Activated CD4-positive, alpha-beta T cell treated with anti-CD3 and anti-CD28 coated beads, Interleukin-2, amount 10 ng/mL, durations not matched to agents 24 days and 14 days (primary cell): ENCODE results near the gene NUTM2F. TPM values are rescaled to one million over a fixed set of nuclear protein-coding genes. Genes with fewer than 3 reads are reported as not detected.
"Not testable (repeated sequence)": the region's sequence is repeated elsewhere in the genome, so short reads cannot be mapped to it uniquely, and the experiment has no call there.

Source experiments
- DNase-seq: peaks from one replicate; pipeline ENCODE4 v3.0.0; 2022
- H3K27ac Mint-ChIP-seq: one replicate; pipeline ENCODE4 v1.8.0; 2022; ENCODE audit warnings: mild to moderate bottlenecking, mixed read lengths
- H3K27me3 Mint-ChIP-seq: one replicate; pipeline ENCODE4 v1.8.0; 2022; ENCODE audit warnings: mixed read lengths
- H3K36me3 Mint-ChIP-seq: one replicate; pipeline ENCODE4 v1.8.0; 2022; ENCODE audit warnings: low read depth, mild to moderate bottlenecking, mixed read lengths
- H3K4me1 Mint-ChIP-seq: one replicate; pipeline ENCODE4 v1.8.0; 2021; ENCODE audit warnings: mixed read lengths
- H3K4me3 Mint-ChIP-seq: one replicate; pipeline ENCODE4 v1.8.0; 2022; ENCODE audit warnings: mild to moderate bottlenecking, moderate library complexity, mixed read lengths
- H3K9me3 Mint-ChIP-seq: one replicate; pipeline ENCODE4 v1.8.0; 2021; ENCODE audit warnings: mixed read lengths
- intact Hi-C: fragments of 100-400 bp; cut with micrococcal nuclease; formaldehyde crosslinking; loops from one replicate; pipeline ENCODE4 v1.15.1; 2023
- total RNA-seq: library from RNA; stranded (reverse); gene quantifications from 2 replicates; pipeline ENCODE4 v1.2.3, GENCODE V29; 2022

The NUTM2F gene
- total RNA-seq, 1 donor from 2014 or later, result not detected

- H3K36me3 Mint-ChIP-seq, result peaks cover 47% of the 10 kb centered on the region
- peaks cover 3% of the 10 kb centered on the region for H3K9me3 Mint-ChIP-seq
- H3K27me3 Mint-ChIP-seq, result no peaks in the 10 kb centered on the region
- intact Hi-C loops, result no loop called here
- H3K4me1 Mint-ChIP-seq, result no peaks in the 10 kb centered on the region
- H3K27ac Mint-ChIP-seq, result no peak overlapping the region
- no peak for DNase-seq
- no peak overlapping the region for H3K4me3 Mint-ChIP-seq
These were observed 40.4 kb downstream of the NUTM2F start for GRCh38 chr9:94287877-94288513.

DNA sequence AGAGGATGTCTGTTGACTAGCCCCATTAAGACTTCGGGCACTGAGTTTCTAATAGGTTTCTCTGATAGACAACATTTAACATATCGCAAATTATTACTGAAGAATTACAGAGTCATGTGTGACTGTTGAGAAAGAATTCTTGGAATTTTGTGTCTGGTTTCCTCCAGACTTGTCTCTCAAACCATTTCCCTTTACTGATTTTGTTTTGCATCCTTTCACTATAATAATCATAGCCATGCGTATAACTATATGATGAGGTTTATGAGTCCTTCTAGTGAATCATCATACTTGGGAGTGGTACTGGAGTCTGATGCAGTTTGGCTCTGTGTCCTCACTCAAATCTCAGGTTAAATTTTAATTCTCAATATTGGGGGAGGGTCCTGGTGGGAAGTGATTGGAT is 42.3 kb downstream of the NUTM2F start:
- H3K9me3 Mint-ChIP-seq, result peaks cover under 1% of the 10 kb centered on the region
- H3K4me3 Mint-ChIP-seq, result no peak overlapping the region
- H3K27me3 Mint-ChIP-seq, result no peaks in the 10 kb centered on the region
- intact Hi-C loops, result no loop called here
- no peak for DNase-seq
- H3K4me1 Mint-ChIP-seq, result no peaks in the 10 kb centered on the region
- peaks cover 48% of the 10 kb centered on the region for H3K36me3 Mint-ChIP-seq
- H3K27ac Mint-ChIP-seq, result no peak overlapping the region

GRCh38 chr9:94281101-94281500 is 47.3 kb downstream of the NUTM2F start:
- Mint-ChIP-seq H3K27ac (no peak overlapping the region), H3K4me1 (no peaks in the 10 kb centered on the region), H3K9me3 (peaks cover 11% of the 10 kb centered on the region), H3K36me3 (peaks cover 64% of the 10 kb centered on the region), H3K27me3 (no peaks in the 10 kb centered on the region), H3K4me3 (no peak overlapping the region)
- intact Hi-C loops, result no loop called here
- DNase-seq, result no peak

DNA sequence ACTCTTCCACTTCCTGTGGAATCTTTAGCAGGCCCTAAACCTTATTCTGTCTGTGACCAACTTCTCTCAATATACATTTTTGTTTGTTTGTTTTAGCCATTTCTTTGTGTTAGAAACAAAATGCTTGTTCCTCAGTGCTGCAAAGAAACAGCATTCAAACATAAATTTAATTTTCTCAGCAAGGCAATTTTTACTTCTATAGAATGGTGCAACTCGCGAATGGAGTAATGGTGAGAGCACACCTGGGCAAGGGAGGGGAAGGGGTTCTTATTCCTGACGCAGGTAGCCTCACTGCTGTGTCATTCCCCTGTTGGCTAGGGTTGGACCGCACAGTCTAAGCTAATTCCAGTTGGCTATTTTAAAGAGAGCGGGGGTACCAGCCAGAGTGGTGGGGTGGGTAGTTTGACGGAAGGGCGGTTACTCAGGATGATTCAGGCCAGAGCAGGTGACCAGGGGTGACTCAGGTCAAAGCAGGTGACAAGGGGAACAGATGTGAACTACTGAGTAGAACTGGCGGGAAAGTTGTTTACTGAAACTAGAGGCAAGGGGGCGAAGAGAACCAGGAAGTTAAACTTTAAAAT is 47.9 kb downstream of the NUTM2F start:
- intact Hi-C loops, result no loop called here
- no peaks in the 10 kb centered on the region for H3K4me1 Mint-ChIP-seq
- no peak for DNase-seq
- no peak overlapping the region for H3K4me3 Mint-ChIP-seq
- no peaks in the 10 kb centered on the region for H3K27me3 Mint-ChIP-seq
- H3K27ac Mint-ChIP-seq, result no peak overlapping the region
- H3K9me3 Mint-ChIP-seq, result peaks cover 11% of the 10 kb centered on the region
- peaks cover 63% of the 10 kb centered on the region for H3K36me3 Mint-ChIP-seq

GRCh38 chr9:94277885-94278536 is 50.4 kb downstream of the NUTM2F start:
- no peaks in the 10 kb centered on the region for H3K4me1 Mint-ChIP-seq
- H3K27me3 Mint-ChIP-seq, result no peaks in the 10 kb centered on the region
- H3K4me3 Mint-ChIP-seq, result no peak overlapping the region
- peaks cover 66% of the 10 kb centered on the region for H3K36me3 Mint-ChIP-seq
- H3K27ac Mint-ChIP-seq, result no peak overlapping the region
- intact Hi-C loops, result no loop called here
- peaks cover 11% of the 10 kb centered on the region for H3K9me3 Mint-ChIP-seq
- no peak for DNase-seq

DNA sequence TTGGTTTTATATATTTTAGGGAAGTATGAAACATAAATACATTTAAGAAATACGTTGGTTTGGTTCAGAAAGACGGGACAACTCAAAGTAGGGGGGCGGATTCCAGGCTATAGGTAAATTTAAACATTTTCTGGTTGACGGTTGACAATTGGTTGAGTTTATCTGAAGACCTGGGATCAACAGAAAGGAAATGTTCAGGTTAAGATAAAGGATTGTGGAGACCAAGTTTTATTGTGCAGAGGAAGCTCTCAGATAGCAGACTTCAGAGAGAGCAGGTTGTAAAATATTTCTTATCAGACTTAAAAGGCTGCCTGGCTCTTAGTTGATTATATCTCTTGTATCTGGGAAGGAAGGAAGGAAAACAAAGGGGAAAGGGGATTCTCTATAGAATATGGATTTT is 51.4 kb downstream of the NUTM2F start:
- H3K4me3 Mint-ChIP-seq, H3K27ac Mint-ChIP-seq, intact Hi-C loops, H3K4me1 Mint-ChIP-seq, DNase-seq, H3K27me3 Mint-ChIP-seq: not testable (repeated sequence)
- Mint-ChIP-seq H3K36me3 (peaks cover 60% of the 10 kb centered on the region), H3K9me3 (peaks cover 11% of the 10 kb centered on the region)

- Mint-ChIP-seq H3K27me3 (no peaks in the 10 kb centered on the region), H3K36me3 (peaks cover 28% of the 10 kb centered on the region), H3K4me3 (no peak overlapping the region), H3K4me1 (peaks cover 3% of the 10 kb centered on the region), H3K9me3 (peaks cover 3% of the 10 kb centered on the region), H3K27ac (no peak overlapping the region)
- no peak for DNase-seq
- intact Hi-C loops, result no loop called here
These were observed 58.4 kb downstream of the NUTM2F start for GRCh38 chr9:94270009-94270408.

DNA sequence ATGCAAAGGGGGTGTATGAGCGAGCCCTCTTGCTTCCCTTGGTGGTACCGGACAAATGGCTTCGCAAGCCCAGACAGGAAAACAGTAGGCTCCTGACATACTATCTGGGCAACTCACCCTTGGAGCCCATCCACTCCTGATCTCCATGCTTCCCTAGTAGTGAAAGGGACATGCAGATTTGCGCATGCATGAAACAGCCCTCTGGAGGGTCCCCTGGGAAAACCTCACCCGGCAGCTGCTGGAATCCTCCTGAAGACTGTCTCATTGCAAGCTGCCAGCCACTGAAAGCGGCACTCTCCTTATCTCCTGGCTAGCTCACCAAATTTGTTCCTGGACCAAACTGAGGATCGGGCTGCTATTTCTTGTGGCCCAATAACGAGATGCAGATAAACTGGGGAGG is 59.2 kb downstream of the NUTM2F start:
- H3K9me3 Mint-ChIP-seq, result peaks cover 3% of the 10 kb centered on the region

More for the DNA sequence above, 59.2 kb downstream of the NUTM2F start:
- Mint-ChIP-seq H3K4me3 (no peak overlapping the region), H3K36me3 (peaks cover 31% of the 10 kb centered on the region), H3K27ac (no peak overlapping the region), H3K4me1 (peaks cover 3% of the 10 kb centered on the region), H3K27me3 (no peaks in the 10 kb centered on the region)
- intact Hi-C loops, result no loop called here
- no peak for DNase-seq

Other genes starting within 250 kb of the NUTM2F start
- 5.6 and 6.7 TPM in 2 replicates for gene PTPDC1, start 244.2 kb downstream of the NUTM2F start, total RNA-seq
- gene ZNF169, start 69.3 kb downstream of the NUTM2F start, total RNA-seq, result 7.1 and 9.4 TPM in 2 replicates
- not detected in 2 replicates for gene PCAT7, start 226.4 kb upstream of the NUTM2F start, total RNA-seq